Measurements from ENCODE around the gene PHOX2B.
A peak's percentile ranks its signal among the peaks of the same experiment; 100 is the strongest.

DNA sequence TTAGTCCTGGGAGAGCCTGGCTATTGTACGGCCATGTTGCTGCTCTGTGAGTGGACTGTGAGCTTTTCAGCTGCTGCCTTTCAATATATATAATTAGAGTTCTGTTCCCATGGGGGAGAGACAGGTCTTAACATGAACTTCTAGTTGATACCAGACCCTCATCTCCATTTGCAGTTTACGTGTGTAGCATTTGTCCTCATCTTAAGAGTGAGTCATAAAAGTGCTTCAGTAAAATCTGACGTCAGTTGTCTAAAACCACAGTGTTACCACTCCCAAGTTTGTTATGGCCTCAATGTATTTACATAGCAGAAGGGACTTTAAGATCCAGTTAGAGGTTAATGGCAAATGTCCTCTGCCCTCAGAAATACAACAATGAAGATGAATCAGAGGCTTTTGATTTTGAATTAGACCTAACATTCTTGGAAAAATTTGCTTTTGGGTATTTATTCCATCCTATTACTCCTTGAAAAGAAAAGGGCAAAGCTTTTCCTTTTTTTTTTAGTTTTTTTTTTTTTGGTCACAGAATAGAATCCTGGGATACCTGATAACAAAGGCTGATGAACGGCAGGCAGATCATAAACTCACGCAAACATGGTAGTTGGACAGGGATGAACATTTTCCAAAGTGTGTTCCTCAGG lies 38.6 kb downstream of the PHOX2B start:
- no peak for TF ChIP-seq SP1 (IDR thresholded peaks at IDR 0.05)
- TF ChIP-seq ELF4 (IDR thresholded peaks at IDR 0.05), result no peak
- TF ChIP-seq NFRKB (IDR thresholded peaks at IDR 0.05), result no peak
- TF ChIP-seq FOXM1 (IDR thresholded peaks at IDR 0.05; ENCODE audit: borderline replicate concordance), result no peak
- no peak for TF ChIP-seq LEF1 (IDR thresholded peaks at IDR 0.05; ENCODE audit: borderline replicate concordance)
- no peak for TF ChIP-seq FOXA1 (IDR thresholded peaks at IDR 0.05)
- 0 out of 2 replicates have a peak, but pooled peaks have one; percentile 43 for TF ChIP-seq ZNF384 (IDR thresholded peaks at IDR 0.05)
- TF ChIP-seq FOXK2 (IDR thresholded peaks at IDR 0.05), result no peak
- no peak for TF ChIP-seq HDGF (IDR thresholded peaks at IDR 0.05; ENCODE audit: borderline replicate concordance)
- TF ChIP-seq, protein P1, sequence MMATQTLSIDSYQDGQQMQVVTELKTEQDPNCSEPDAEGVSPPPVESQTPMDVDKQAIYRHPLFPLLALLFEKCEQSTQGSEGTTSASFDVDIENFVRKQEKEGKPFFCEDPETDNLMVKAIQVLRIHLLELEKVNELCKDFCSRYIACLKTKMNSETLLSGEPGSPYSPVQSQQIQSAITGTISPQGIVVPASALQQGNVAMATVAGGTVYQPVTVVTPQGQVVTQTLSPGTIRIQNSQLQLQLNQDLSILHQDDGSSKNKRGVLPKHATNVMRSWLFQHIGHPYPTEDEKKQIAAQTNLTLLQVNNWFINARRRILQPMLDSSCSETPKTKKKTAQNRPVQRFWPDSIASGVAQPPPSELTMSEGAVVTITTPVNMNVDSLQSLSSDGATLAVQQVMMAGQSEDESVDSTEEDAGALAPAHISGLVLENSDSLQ (IDR thresholded peaks at IDR 0.05), result 0 out of 2 replicates have a peak, but pooled peaks have one; percentile 12

Measured in HEK293T (cell line).